HEK293 (cell line): ENCODE results near the gene LLGL1.

Source experiments
- ZNF580 ChIP-seq: fragments of 450-650 bp; formaldehyde crosslinking; IDR thresholded peaks from 2 replicates; pipeline ENCODE4 v1.5.1; 2016; ENCODE audit warnings: missing biosample characterization, missing genetic modification characterization
- TF ChIP-seq, protein P1 (sequence below): fragments of 450-650 bp; formaldehyde crosslinking; IDR thresholded peaks from 2 replicates; pipeline ENCODE4 v1.5.1; 2016; ENCODE audit warnings: missing biosample characterization, missing genetic modification characterization

- TF ChIP-seq, protein P1, sequence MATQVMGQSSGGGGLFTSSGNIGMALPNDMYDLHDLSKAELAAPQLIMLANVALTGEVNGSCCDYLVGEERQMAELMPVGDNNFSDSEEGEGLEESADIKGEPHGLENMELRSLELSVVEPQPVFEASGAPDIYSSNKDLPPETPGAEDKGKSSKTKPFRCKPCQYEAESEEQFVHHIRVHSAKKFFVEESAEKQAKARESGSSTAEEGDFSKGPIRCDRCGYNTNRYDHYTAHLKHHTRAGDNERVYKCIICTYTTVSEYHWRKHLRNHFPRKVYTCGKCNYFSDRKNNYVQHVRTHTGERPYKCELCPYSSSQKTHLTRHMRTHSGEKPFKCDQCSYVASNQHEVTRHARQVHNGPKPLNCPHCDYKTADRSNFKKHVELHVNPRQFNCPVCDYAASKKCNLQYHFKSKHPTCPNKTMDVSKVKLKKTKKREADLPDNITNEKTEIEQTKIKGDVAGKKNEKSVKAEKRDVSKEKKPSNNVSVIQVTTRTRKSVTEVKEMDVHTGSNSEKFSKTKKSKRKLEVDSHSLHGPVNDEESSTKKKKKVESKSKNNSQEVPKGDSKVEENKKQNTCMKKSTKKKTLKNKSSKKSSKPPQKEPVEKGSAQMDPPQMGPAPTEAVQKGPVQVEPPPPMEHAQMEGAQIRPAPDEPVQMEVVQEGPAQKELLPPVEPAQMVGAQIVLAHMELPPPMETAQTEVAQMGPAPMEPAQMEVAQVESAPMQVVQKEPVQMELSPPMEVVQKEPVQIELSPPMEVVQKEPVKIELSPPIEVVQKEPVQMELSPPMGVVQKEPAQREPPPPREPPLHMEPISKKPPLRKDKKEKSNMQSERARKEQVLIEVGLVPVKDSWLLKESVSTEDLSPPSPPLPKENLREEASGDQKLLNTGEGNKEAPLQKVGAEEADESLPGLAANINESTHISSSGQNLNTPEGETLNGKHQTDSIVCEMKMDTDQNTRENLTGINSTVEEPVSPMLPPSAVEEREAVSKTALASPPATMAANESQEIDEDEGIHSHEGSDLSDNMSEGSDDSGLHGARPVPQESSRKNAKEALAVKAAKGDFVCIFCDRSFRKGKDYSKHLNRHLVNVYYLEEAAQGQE (tag by site-specific recombination) = no peak
- no peak for TF ChIP-seq ZNF580 (tag by site-specific recombination)
Measured at GRCh38 chr17:18256776-18257175, 31.3 kb downstream of the LLGL1 start.
